Adipose tissue (tissue), 3 donors: ENCODE data around the gene ETHE1. TPM values are rescaled to one million over a fixed set of nuclear protein-coding genes. Genes with fewer than 3 reads are reported as not detected.
"Not testable (repeated sequence)": the region's sequence is repeated elsewhere in the genome, so short reads cannot be mapped to it uniquely, and the experiment has no call there.

Source experiments
- H3K27ac ChIP-seq: one replicate; pipeline ENCODE4 v1.5.1; 2013; ENCODE audit warnings: low read depth, low read length
- WGBS, 3 donors: extraction: QIAGEN DNeasy Blood & Tissue Kit; methylation state at CpG; one replicate each; pipeline ENCODE4 v1.1.7; 2013; 5-methylcytosine and 5-hydroxymethylcytosine counted together
- polyA plus RNA-seq, 3 donors: library from polyadenylated mRNA; stranded (reverse); fragments of 200-250 nt; gene quantifications; one replicate each; pipeline ENCODE4 v1.2.3, GENCODE V29; 2013
- donor health status: healthy with polysubstance abuse.
- donor health status: Bipolar disorder and iron deficiency.
- donor health status: healthy.

Gene ETHE1
- polyA plus RNA-seq, 3 donors = 43.0 to 60.7 (median 50.5) TPM

- H3K27ac ChIP-seq = no peak within 1 kb of the TSS
- WGBS, 3 donors = 0 to 1% (median 1%) methylated on average over 47 of the region's 47 CpGs
Observed at GRCh38 chr19:43532962-43533545, 6.1 kb upstream of the ETHE1 start, which contains the start of gene ZNF575. Gene ZNF575, plus strand, starts transcription at chr19:43533188. Its CDS starts 1,235 bp downstream, at chr19:43534423.

GRCh38 chr19:43532571-43532961 is 5.6 kb upstream of the ETHE1 start:
- no peak overlapping the region for H3K27ac ChIP-seq
- 1 to 3% (median 2%) methylated on average over 16 of the region's 16 CpGs for WGBS, 3 donors

- no peak overlapping the region for H3K27ac ChIP-seq
Observed at GRCh38 chr19:43527860-43528622, 1.0 kb upstream of the ETHE1 start.

GRCh38 chr19:43525836-43526771 is 897 bp downstream of the ETHE1 start:
- 3% methylated on average over 23 to 26 of the region's 26 CpGs for WGBS, 3 donors
- H3K27ac ChIP-seq = no peak overlapping the region

More at GRCh38 chr19:43527860-43528622, 1.0 kb upstream of the ETHE1 start:
- 26 to 43% (median 41%) methylated on average over 13 of the region's 13 CpGs for WGBS, 3 donors

- WGBS, 3 donors = 13 to 22% (median 18%) methylated on average over 12 of the region's 12 CpGs
- H3K27ac ChIP-seq = no peak overlapping the region
Observed at GRCh38 chr19:43524922-43525835, 1.8 kb downstream of the ETHE1 start.

GRCh38 chr19:43523696-43524095 is 3.3 kb downstream of the ETHE1 start:
- 98% methylated on average over 8 of the region's 8 CpGs for WGBS, 3 donors

GRCh38 chr19:43522929-43523328 is 4.1 kb downstream of the ETHE1 start:
- WGBS, 3 donors = 87 to 90% (median 89%) methylated on average over 5 of the region's 5 CpGs
- H3K27ac ChIP-seq = no peak overlapping the region

More at GRCh38 chr19:43523696-43524095, 3.3 kb downstream of the ETHE1 start:
- H3K27ac ChIP-seq = not testable (repeated sequence)

- H3K27ac ChIP-seq = no peak overlapping the region
- 48 to 55% (median 55%) methylated on average over 10 of the region's 10 CpGs for WGBS, 3 donors
Observed at GRCh38 chr19:43519436-43520088, 7.4 kb downstream of the ETHE1 start.

GRCh38 chr19:43518051-43518450 is 8.9 kb downstream of the ETHE1 start:
- WGBS, 3 donors = 83 to 88% (median 87%) methylated on average over 4 of the region's 4 CpGs
- H3K27ac ChIP-seq = no peak overlapping the region

GRCh38 chr19:43512399-43512798 is 14.6 kb downstream of the ETHE1 start:
- not testable (repeated sequence) for H3K27ac ChIP-seq

- 90 to 94% (median 93%) methylated on average over 5 of the region's 5 CpGs for WGBS, 3 donors
Observed at GRCh38 chr19:43511324-43511723, 15.7 kb downstream of the ETHE1 start.

GRCh38 chr19:43510713-43511112 is 16.3 kb downstream of the ETHE1 start:
- no peak overlapping the region for H3K27ac ChIP-seq
- WGBS, 3 donors = 96 to 98% (median 97%) methylated on average over 9 of the region's 9 CpGs

More at GRCh38 chr19:43511324-43511723, 15.7 kb downstream of the ETHE1 start:
- no peak overlapping the region for H3K27ac ChIP-seq

- 74 to 86% (median 83%) methylated on average over 2 of the region's 2 CpGs for WGBS, 3 donors
- no peak overlapping the region for H3K27ac ChIP-seq
Observed at GRCh38 chr19:43507880-43508279, 19.1 kb downstream of the ETHE1 start.

GRCh38 chr19:43506629-43507028 is 20.4 kb downstream of the ETHE1 start:
- 88 to 93% (median 92%) methylated on average over 5 of the region's 5 CpGs for WGBS, 3 donors
- no peak overlapping the region for H3K27ac ChIP-seq

- H3K27ac ChIP-seq = no peak overlapping the region
- 95 to 99% (median 97%) methylated on average over 5 of the region's 5 CpGs for WGBS, 3 donors
Observed at GRCh38 chr19:43505941-43506340, 21.1 kb downstream of the ETHE1 start.

- 74 to 85% (median 75%) methylated on average over 3 of the region's 3 CpGs for WGBS, 3 donors
- H3K27ac ChIP-seq = no peak overlapping the region
Observed at GRCh38 chr19:43505186-43505456, 21.9 kb downstream of the ETHE1 start.

GRCh38 chr19:43504426-43505185 is 22.4 kb downstream of the ETHE1 start, which contains the start of gene PHLDB3:
Gene PHLDB3, minus strand, starts transcription at chr19:43504746. Its CDS starts 628 bp downstream, at chr19:43504118.
- WGBS, 3 donors = 2 to 3% (median 3%) methylated on average over 40 to 42 of the region's 42 CpGs
- H3K27ac ChIP-seq = no peak within 1 kb of the TSS
